NCI-H2107 (cell line): Measurements from ENCODE around the gene CD101.
A peak's percentile ranks its signal among the peaks of the same experiment; 100 is the strongest.

Experiments used
- DNase-seq: peaks from one replicate; lab custom pipeline; 2025; lab: John Stamatoyannopoulos, UW

The CD101 gene

DNA sequence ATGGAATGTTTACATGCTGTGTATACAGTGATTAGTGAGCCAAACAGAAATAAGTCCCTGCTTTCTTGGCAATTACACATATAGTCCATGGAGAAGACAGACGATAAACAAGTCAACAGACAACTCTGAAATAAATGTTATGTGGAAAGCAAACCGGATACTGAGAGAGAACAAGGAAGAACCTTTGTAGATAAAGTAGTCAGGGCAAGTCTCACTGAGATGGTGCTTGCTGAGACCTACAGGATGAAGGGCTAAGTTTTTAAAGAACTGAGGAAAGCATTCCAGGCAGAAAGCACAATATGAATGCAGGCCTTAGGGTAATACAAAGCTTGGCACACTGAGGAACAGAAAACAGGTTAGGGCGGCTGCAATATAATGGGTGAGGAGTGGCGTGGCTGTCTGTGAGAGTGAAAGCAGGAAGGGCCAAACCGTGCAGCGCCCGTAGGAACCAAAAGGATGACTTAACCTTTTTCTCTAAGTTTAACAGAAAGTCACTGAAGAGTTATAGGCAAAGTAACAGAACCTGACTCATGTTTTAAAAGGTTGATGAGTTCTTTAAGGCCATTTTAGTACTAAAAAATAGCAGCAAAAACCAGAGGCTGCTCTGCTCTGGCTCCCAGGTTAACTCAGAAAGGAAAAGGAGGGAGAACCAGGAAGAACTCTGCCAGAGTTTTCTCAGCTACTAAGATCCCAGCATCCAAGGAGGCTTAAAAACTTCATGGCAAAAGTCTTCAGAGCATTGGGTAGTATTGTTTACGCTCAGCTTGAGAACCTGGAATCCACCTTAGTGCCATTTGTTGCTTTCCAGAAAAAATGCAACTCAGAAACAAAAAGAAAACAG is 49.9 kb downstream of the CD101 start:
- no peak for DNase-seq

DNA sequence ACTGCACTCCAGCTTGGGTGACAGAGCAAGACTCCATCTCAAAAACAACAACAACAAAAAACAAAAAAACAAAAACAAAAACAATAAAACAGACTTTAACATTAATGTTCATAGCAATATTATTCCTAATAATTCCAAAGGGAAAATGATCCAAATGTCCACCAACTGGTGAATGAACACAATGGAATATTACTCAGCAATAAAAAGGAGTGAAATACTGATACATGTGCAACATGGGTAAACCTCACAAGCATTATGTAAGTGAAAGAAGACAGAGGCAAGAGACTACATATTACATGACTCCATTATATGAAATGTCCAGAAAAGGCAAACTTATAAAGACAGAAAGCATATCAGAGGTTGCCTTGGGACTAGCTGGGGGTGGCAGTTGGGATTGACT is 52.5 kb downstream of the CD101 start:
- no peak for DNase-seq

DNA sequence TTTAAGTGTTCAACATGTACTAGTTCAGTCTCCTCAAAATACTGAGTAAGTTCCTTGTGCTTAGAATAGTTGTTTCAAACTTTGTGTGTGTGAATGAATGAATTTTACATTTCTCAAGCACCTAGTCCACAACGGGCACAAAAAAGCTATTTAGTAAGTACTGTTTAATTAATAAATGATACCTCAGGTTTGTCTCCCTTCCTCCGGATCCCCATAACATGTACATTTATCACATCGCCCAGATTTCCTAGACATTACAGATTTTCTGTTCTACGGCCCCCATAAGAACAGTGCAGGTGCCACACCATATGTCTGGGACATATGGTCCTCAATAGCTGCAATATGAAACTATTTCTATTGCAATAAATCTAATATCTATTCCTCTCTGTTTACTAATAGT is 57.2 kb downstream of the CD101 start:
- no peak for DNase-seq

DNA sequence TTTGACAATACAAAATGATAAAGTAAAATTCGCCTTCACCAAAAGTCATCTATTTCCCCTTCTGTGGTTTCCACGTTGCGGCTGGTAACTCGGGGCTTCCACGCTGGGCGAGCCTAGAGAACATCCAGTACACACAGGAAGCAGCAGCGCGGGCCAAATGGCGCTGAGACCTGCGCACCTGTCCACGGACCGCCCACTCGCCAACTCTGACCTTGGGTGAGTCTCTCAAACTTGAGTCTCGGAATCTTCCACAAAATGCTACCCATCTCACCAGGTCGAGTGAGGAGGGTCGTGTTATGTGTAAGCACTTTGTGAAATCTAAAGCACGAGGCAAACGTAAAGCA is 57.7 kb downstream of the CD101 start:
- DNase-seq: peak; percentile 66

DNA sequence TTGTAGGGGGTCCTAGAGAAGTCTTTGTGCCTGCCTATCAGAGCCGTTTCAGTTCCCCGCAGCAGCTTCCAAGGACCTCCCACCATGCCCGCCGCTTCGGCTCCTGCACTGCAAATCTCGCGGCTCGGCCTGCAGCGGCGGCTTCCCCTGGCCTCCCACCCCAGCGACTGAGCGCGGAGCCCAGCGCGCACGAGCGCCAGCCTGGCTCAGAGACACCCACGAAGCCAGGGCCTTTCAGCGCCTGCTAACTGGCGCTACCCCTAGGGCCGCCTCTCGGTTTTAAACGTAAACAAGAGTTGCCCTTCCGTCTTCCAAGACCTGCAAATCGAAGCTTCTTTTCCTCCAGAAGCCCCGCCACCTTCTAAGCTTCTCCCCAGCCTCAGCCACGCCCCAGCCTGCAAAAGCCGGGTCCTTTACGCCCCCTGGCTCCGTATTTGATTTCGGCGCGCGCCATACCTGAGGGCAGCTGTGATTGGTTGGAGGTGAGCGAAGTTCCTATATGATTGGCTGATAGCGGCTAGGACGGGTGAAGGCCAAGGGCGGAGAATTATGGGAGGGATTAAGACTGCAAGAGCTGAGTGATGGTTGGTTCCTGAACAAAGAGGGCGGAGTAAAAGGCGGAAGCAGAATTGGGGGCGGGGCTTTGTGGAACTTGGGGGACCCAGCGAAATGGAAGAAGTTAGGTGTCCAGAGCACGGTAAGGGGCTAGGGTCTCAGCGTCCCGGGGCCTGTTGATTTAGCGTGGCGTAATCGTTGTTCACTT is 58.3 kb downstream of the CD101 start, which contains the start of gene TTF2:
TSS of gene TTF2 (plus strand) at position 649 of the 763 bp plus-strand sequence. CDS start at position 670, 21 bp downstream.
- DNase-seq: peak; percentile 97

DNA sequence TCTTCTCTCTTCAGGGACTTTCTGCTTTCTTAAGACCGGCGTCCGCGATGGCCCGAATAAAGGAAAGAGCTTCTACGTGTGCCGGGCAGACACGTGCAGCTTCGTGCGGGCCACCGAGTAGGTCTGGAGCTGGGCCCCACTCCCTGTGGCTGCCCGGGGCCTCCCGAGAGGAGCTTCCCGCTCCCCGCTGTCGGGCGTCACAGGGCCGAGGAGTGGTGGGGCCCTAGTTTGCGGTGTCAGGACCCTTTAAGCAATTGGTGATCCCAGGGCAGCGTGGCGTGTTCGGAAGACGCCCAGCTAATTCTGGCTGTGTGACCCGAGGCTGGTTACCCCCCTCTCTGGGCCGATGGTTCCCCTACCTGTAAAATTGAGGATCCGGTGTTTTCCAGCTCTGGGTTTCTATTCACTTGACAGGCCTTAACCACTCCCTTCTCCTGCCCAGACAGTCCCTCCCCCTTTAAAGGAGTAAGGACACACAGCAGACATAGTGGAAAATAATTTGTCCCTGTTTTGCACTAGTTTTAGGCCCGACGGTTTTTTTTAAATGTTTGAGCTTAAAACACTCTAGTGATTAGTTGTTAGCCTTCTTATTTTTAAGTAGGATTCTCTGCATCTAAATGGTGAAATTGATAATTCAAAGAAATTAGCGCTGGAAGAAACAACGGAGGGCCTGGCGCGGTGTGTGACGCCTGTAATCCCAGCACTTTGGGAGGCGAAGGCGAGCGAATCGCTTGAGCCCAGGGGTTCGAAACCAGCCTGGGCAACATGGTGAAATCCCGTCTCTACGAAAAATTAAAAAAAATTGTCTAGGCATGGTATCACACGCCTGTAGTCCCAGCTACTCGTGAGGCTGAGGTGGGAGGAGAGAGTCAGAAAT is 59.1 kb downstream of the CD101 start:
- DNase-seq: no peak

DNA sequence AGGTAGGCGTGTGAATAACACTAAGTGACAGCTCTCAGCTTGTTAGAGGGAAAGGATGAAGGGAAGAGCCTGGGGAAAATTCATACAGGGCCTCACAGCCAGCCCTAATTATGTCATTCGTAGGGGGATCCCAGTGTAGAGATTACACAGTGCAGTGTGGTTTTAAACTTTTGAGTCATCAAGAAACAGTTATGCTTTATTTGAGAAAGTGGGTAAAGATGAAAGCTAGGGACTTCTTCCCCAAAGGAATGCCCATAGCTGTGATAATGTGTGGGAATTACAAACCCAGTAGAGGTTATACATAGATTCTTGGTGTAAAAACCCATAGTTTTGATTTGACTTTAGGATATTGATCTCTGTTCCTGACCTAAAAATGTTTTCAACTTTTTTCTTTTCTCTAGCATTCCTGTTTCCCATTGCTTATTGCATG is 60.4 kb downstream of the CD101 start:
- DNase-seq: no peak

DNA sequence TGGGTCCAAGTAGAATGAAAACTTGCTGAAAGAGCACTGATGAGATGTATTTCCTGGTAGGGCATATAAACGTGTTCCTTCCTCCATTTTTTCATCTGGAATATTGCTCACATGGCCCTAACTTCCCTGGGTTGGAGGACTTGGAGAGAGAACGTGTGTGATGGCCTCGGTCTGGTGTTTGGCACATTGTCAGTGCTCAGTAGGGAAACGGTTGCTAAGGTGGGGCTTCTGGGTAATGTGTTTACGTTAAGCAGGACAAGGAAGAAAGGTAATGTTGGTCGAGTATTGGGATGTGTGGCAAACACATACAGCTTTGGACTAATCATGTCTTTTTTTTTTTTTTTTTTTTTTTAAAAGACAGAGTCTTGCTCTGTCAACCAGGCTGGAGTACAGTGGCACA is 64.8 kb downstream of the CD101 start:
- no peak for DNase-seq

DNA sequence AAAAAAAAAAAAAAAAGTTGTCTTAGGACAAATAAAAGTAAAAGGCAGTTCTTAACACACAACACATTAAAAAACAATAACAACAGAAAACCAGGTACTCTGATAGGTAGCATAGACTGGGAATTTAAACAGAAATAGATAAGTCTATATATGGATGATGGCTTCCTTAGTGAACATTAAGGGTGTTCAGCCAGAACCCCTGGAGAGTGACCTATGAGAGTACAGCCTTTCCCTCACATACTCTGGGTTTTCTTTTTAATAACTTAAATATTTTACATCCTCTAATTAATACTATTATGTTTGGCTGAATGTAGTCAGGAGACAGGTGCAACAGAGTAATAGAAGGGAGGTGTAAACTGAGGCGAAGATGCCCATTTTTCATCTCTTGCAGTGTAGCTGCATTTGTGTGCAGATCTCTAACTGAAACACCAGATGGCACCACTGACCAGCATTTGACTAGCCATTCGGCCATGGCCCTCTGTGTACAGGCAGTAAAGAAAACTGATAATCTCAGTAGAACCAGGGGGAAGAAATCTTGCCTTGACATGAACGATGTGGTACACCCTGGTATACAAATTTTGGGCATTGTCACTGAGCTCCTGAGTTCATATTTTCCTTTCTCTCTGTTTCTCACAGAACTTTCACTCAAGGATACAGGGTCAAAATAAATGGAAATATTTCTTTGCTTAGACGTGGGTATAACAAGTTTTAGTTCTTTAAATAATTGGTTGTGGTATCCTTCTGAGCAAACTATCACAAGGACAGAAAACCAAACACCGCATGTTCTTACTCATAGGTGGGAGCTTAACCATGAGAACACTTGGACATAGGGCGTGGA is 66.2 kb downstream of the CD101 start:
- peak; percentile 35 for DNase-seq

DNA sequence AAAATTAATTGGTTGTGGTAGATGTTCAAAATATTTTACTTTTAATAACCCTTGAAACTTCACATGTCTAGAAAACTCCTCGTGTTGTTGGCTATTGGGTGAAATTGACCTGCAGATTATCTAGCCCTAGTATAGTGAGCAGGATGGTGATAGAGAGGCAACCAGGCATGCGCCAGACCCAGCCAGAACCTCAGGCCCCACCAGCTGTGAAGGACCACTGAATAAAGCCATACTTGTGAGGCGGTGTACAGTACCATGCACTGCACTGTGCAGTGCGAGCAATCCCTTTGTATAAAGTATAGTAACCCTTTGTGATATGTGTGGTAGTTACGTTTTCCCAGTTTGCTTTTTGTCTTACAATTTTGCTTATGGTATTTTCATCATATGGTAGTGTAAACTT is 67.0 kb downstream of the CD101 start:
- no peak for DNase-seq

DNA sequence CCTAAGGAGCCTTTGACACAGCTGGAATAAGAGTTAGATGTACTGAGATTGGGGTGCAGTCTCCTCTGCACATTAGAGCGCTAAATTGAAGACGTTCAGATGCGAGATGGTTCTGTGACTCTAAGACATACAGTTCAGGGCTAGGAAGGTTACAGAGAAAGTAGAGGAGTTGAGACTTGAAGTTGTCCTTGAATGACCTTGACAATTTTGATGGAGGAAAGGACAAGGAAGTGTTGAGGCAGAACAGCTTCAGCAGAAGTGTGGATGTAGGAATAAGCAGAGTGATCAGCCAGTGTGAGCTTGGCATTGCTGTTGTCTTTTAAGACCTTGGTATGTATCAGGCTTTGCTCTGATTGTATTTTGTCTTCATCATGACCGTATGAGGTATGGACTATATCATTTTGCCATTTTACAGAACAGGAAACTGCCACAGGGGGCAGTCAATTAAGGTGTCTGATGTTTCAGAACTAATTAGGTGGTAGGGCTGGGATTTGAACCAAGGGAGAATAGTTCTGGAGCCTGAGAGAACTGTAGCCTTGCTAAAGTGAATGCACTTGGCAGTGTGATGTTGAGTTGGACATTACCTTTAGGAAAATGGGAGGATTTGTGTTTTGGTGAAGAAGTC is 67.8 kb downstream of the CD101 start:
- DNase-seq: no peak

DNA sequence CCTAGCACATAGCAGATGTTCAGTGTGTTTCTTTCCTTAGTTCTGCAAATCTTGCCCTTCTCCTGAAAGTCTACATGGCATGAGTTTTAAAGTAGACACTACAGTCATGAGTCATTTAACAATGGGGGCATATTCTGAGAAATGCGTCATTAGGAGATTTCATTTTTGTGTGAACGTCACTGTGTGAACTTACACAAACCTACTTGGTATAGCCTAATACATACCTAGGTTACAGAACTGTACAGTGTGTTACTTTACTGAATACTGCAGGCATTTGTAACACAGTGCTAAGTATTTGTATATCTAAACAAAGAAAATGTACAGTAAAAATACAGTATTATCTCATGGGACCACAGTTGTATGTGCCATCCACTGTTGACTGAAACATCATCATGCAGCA is 68.6 kb downstream of the CD101 start:
- DNase-seq: no peak

DNA sequence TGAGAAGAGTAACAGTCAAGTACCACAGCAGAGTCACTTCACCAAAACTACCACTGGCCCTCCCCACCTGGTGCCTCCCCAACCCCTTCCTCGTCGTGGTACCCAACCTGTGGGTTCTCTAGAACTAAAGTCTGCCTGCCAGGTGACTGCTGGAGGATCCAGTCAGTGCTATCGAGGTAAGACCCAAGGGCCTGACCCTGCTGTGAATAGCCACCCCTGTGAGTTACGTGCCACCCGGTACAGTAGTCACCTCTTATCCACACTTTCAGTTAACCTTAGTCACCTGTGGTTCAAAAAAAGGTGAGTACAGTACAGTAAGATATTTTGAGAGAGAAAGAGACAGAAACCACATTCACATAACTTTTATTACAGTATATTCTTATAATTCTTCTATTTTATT is 75.1 kb downstream of the CD101 start:
- no peak for DNase-seq

DNA sequence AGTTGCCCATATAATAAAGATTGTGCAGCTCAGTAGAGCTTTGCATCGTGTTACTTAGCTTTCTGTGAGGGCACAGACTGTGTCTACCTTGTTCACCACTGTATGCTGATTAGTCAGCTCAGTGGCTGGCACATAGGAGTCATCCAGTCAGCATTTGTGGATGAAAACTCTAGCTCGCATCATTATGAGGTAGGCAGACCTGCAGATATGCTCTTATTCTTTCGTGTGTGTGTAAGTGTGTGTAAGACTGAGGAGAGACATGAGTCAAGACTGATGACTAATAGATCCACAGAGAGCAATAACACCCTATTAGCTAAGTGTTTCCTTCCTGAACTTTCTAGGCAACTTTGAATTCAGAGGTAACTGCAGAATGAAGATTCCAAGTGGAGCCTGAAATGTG is 75.7 kb downstream of the CD101 start:
- DNase-seq: no peak

DNA sequence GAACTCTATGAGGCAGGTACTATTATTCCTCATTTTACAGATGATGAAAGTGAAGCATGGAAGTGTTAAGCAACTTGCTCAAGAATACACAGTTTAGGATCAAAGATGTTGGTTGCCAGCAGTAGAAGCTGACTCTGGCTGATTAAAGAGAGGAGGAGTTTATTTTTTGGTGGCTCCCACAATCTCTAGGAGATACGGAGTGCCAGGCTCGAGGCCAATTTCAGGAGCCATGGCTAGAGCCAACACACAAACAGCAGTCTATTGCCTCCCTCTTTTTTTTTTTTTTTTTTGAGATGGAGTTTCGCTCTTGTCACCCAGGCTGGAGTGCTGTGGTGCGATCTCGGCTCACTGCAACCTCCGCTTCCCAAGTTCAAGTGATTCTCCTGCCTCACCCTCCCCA is 78.2 kb downstream of the CD101 start:
- no peak for DNase-seq

DNA sequence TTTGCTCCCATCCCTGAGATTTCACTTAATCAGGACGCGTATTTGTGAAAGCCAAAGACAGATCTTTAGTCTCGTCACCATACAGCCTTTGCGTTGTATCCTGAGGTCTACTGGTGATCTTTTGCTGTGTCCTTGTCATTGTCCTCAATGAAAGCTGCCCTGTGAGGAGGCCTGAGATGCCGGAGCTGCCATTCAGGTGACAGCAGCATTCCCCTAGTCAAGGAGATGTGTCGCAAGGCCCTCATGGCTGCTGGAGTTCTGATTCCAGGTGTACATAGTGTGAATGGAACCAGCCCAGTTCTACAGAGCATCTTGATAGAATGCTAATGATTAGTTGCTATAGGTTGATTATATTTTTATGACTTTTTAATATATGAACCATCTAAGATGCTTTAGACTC is 82.7 kb downstream of the CD101 start:
- no peak for DNase-seq
